Right atrium auricular region (tissue), 2 donors: Measurements from ENCODE around the gene JAG2. TPM values are rescaled to one million over a fixed set of nuclear protein-coding genes. Genes with fewer than 3 reads are reported as not detected.

Source experiments
- DNase-seq: peaks from one replicate; pipeline ENCODE4 v3.0.0-alpha.2; 2019; ENCODE audit warnings: low spot score
- H3K27ac ChIP-seq, 2 donors: fragments of 200-600 bp; sonication (generic); 1 replicate in 1 of 2; 2 replicates in 1 of 2; pipeline ENCODE4 v1.5.1; 2016 to 2019
- H3K27me3 ChIP-seq, 2 donors: fragments of 200-600 bp; sonication (generic); one replicate each; pipeline versions ENCODE4 v1.5.1 to v1.6.0; 2017 to 2019
- H3K36me3 ChIP-seq: fragments of 200-600 bp; sonication (generic); one replicate; pipeline ENCODE4 v1.5.1; 2016
- H3K4me1 ChIP-seq, 2 donors: fragments of 200-600 bp; sonication (generic); one replicate each; pipeline versions ENCODE4 v1.5.1 to v1.6.0; 2017 to 2019
- H3K4me3 ChIP-seq, 2 donors: fragments of 200-600 bp; sonication (generic); 1 replicate in 1 of 2; 2 replicates in 1 of 2; pipeline ENCODE4 v1.5.1; 2017 to 2019; ENCODE audit warnings: mild to moderate bottlenecking in 1 of 2, moderate library complexity in 1 of 2
- H3K9me3 ChIP-seq, 2 donors: fragments of 200-600 bp; sonication (generic); one replicate each; pipeline ENCODE4 v1.5.1; 2019
- total RNA-seq, 2 donors: library from RNA; depleted of rRNA; stranded (reverse); fragments of >200 nt; gene quantifications; one replicate each; pipeline ENCODE4 v1.1.0, GENCODE V29; 2016
- TF ChIP-seq, protein P1 (sequence below), 2 donors: fragments of 200-600 bp; sonication (generic); IDR thresholded peaks; one replicate each; pipeline ENCODE4 v1.5.1; 2019; ENCODE audit warnings: antibody characterized with exemption in 2 of 2

JAG2 gene
- total RNA-seq, 2 donors from 2014 or later: 14.5 to 17.3 TPM

DNA sequence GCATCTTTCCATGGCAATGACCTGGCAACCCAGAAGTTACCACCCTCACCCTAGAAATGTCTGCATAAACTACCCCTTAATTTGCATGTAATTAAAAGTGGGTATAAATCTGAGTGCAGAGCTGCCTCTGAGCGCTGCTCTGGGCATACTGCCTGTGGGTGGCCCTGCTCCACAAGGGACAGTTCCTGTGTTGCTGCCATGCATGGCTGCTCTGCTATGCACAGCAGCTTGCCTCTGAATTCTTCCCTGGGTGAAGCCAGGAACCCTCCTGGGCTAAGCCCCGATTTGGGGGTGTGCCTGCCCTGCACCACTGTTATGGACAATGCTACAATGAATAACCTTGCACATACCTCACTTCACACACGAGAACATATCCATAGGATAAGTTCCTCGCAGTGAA lies 67.7 kb downstream of the JAG2 start:
- DNase-seq: no peak
- TF ChIP-seq, protein P1, sequence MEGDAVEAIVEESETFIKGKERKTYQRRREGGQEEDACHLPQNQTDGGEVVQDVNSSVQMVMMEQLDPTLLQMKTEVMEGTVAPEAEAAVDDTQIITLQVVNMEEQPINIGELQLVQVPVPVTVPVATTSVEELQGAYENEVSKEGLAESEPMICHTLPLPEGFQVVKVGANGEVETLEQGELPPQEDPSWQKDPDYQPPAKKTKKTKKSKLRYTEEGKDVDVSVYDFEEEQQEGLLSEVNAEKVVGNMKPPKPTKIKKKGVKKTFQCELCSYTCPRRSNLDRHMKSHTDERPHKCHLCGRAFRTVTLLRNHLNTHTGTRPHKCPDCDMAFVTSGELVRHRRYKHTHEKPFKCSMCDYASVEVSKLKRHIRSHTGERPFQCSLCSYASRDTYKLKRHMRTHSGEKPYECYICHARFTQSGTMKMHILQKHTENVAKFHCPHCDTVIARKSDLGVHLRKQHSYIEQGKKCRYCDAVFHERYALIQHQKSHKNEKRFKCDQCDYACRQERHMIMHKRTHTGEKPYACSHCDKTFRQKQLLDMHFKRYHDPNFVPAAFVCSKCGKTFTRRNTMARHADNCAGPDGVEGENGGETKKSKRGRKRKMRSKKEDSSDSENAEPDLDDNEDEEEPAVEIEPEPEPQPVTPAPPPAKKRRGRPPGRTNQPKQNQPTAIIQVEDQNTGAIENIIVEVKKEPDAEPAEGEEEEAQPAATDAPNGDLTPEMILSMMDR (IDR thresholded peaks at IDR 0.05): no peak
- no peaks in the 10 kb centered on the region for H3K36me3 ChIP-seq
- H3K27ac ChIP-seq: no peak overlapping the region
- H3K27me3 ChIP-seq: no peaks in the 10 kb centered on the region
- no peaks in the 10 kb centered on the region for H3K4me1 ChIP-seq
- no peak overlapping the region for H3K4me3 ChIP-seq
- no peaks in the 10 kb centered on the region for H3K9me3 ChIP-seq

DNA sequence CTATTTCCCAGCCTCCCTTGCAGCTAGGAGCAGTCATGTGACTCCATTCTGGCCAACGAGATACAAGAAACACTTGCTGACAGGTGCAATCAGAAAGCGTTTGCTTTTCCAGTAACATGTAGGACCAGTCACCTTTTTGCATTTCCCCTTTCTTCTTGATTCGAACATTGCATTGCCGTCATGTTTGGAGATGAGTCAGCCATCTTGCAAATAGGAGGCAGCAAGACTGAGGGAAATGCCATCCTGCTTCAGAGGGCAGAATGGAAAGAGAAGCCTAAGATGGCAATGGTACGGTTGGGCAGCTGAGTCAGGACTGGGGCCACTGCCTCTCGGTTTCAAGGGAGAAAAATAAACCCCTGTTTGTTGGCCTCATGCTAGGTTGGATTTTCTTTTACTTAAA lies 68.8 kb downstream of the JAG2 start:
- Histone ChIP-seq H3K27me3 (no peaks in the 10 kb centered on the region), H3K9me3 (no peaks in the 10 kb centered on the region), H3K36me3 (no peaks in the 10 kb centered on the region), H3K27ac (no peak overlapping the region), H3K4me1 (no peaks in the 10 kb centered on the region), H3K4me3 (no peak overlapping the region)
- TF ChIP-seq, protein P1 (IDR thresholded peaks at IDR 0.05): no peak
- no peak for DNase-seq

DNA sequence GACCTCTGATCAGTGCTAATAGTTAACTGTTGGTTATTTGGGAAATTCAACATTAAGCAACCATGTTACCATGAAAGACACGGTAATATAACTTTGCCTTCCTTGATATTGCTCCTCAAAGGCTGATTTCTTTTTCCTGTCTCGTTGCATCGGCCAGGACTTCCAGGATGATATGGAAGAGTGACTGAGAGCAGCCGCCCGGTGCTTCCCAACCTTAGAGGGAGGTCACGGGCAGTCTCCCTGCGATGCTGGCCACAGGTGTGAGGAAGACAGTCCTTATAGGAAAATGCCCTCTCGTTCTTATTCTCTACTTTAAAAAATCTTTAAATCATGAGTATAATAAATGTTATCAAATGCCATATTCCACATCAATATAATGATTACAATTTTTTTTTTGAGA lies 70.3 kb downstream of the JAG2 start:
- Histone ChIP-seq H3K27me3 (no peaks in the 10 kb centered on the region), H3K36me3 (no peaks in the 10 kb centered on the region), H3K9me3 (no peaks in the 10 kb centered on the region), H3K4me1 (peaks cover 0 to 11% of the 10 kb centered on the region in 2 donors), H3K4me3 (no peak overlapping the region), H3K27ac (no peak overlapping the region)
- TF ChIP-seq, protein P1 (IDR thresholded peaks at IDR 0.05): no peak
- DNase-seq: no peak

DNA sequence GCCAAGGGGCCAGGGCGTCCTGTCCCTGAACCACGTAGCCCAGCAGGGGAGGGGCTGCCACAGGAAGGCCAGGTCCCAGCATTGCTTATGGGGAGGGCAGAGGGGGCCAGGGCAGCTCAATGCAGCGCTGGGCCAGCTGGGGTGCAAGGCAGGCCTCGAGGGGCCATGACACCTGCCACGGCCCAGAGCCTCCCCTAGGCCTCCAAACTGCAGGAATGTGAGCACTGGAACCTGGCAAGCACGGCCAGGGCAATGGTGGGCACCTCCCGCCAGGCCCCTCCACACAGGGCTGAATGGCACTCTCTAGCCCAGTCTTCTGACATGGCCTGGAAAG lies 70.8 kb downstream of the JAG2 start:
- Histone ChIP-seq H3K36me3 (no peaks in the 10 kb centered on the region), H3K27ac (no peak overlapping the region), H3K27me3 (no peaks in the 10 kb centered on the region), H3K9me3 (no peaks in the 10 kb centered on the region), H3K4me1 (peaks cover 0 to 14% of the 10 kb centered on the region in 2 donors), H3K4me3 (no peak overlapping the region)
- DNase-seq: no peak
- TF ChIP-seq, protein P1 (IDR thresholded peaks at IDR 0.05): no peak

DNA sequence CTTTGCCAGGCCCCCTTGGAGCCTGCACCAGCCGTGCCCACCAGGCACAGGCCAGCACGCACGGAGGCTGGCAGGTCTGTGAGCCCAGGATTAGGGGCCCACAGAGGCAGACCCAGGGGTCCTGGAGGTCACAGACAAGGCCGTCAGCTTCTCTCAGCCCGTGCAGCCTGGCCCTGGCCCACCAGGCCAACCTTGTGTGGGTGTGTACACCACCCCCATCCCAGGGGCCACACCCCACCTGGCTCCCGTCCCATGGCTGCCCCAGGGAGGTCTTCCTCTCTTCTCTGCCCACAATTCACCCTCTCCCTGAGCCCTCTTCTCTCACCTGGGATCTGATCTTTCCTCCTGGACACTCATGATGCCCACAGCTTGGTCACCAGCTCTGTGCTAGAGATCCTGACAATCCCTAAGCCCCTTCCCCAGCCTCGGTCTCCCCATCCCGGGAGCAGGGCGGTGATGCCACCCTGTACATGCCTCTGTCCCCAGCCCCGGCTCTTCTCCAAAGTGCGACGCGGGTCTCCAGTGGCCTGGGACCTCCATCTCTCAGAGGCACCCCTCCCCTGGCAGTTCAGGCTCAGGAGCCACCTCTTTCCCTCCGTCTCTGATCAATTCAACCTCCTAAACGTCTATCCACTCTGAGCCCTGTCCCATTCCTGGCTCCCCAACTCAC lies 72.2 kb downstream of the JAG2 start:
- Histone ChIP-seq H3K4me3 (no peak overlapping the region), H3K27me3 (no peaks in the 10 kb centered on the region), H3K27ac (no peak overlapping the region), H3K4me1 (peaks cover 0 to 28% of the 10 kb centered on the region in 2 donors), H3K36me3 (no peaks in the 10 kb centered on the region), H3K9me3 (no peaks in the 10 kb centered on the region)
- TF ChIP-seq, protein P1 (IDR thresholded peaks at IDR 0.05): no peak
- no peak for DNase-seq

DNA sequence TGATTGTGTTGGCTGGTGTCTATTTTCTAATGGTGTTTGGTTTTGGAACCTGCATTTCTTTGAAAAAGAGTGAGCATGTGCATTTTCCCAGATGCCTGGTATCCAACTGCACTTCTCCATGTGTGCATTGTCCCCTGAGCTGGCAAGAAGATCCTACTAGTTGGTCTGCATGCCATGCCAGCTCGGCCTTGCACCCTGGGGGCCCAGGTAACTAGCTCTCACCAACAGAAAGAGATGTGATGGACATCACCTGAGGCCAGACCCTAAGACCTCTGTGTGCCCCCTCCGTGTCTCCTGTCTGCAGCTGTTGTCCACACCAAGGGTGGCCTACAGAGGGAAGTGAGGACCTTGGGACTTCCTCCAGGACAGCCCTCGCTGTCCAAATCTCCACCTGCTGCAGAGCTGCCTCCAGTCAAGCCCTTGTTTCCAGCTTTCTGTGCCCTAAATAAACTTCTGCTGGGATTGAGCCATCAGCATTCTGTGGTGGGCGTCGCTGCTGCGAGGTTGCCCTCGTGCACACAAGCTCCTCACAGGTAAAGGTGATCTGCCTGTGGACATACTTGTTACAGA lies 73.3 kb downstream of the JAG2 start:
- H3K36me3 ChIP-seq: no peaks in the 10 kb centered on the region
- peaks cover 0 to 38% of the 10 kb centered on the region in 2 donors for H3K4me1 ChIP-seq
- no peak for DNase-seq
- H3K27me3 ChIP-seq: no peaks in the 10 kb centered on the region
- H3K9me3 ChIP-seq: no peaks in the 10 kb centered on the region
- no peak overlapping the region for H3K4me3 ChIP-seq
- TF ChIP-seq, protein P1 (IDR thresholded peaks at IDR 0.05): no peak
- H3K27ac ChIP-seq: no peak overlapping the region
